Thoracic aorta (tissue), 2 donors: ENCODE data around the gene ZNRF3. TPM values are rescaled to one million over a fixed set of nuclear protein-coding genes. Genes with fewer than 3 reads are reported as not detected.
A peak's percentile ranks its signal among the peaks of the same experiment; 100 is the strongest.

ENCODE experiments used
- ATAC-seq: fragments of 150-250 bp; one replicate; pipeline ENCODE4 v1.8.0; 2017; ENCODE audit warnings: low read depth; ENCODE audit not compliant: insufficient number of reproducible peaks, low FRiP score
- DNase-seq: peaks from one replicate; pipeline ENCODE4 v3.0.0-alpha.2; 2020; ENCODE audit warnings: low spot score
- H3K27ac ChIP-seq, 2 donors: fragments of 200-600 bp; sonication (generic); 1 replicate in 1 of 2; 2 replicates in 1 of 2; pipeline ENCODE4 v1.5.1; 2016; ENCODE audit warnings: mild to moderate bottlenecking in 2 of 2, moderate library complexity in 2 of 2
- H3K27me3 ChIP-seq: fragments of 200-600 bp; sonication (generic); replicated peaks from 2 replicates; pipeline ENCODE4 v1.6.0; 2016; ENCODE audit warnings: mild to moderate bottlenecking; ENCODE audit not compliant: insufficient read depth
- H3K36me3 ChIP-seq: fragments of 200-600 bp; sonication (generic); one replicate; pipeline ENCODE4 v1.5.1; 2016
- H3K4me1 ChIP-seq, 2 donors: fragments of 200-600 bp; sonication (generic); 1 replicate in 1 of 2; 2 replicates in 1 of 2; pipeline versions ENCODE4 v1.5.1 to v1.6.0; 2016; ENCODE audit warnings: low read depth in 2 of 2, mild to moderate bottlenecking in 1 of 2; ENCODE audit not compliant: control insufficient read depth in 1 of 2
- H3K4me3 ChIP-seq: fragments of 200-600 bp; sonication (generic); 2 replicates; pipeline ENCODE4 v1.5.1; 2016; ENCODE audit warnings: mild to moderate bottlenecking
- H3K9me3 ChIP-seq: fragments of 200-600 bp; sonication (generic); 2 replicates; pipeline ENCODE4 v1.5.1; 2016
- CTCF ChIP-seq: fragments of 200-600 bp; sonication (generic); IDR thresholded peaks from one replicate; pipeline ENCODE4 v1.5.1; 2019; ENCODE audit warnings: antibody characterized with exemption
- total RNA-seq, 2 donors: library from RNA; depleted of rRNA; stranded (reverse); fragments of >200 nt; gene quantifications; one replicate each; pipeline versions ENCODE4 v1.1.0 to v1.2.3, GENCODE V29; 2016

Gene ZNRF3
- total RNA-seq, 2 donors from 2014 or later: 17.2 to 23.1 TPM

- DNase-seq (no peak), ATAC-seq (no peak)
- no peaks in the 10 kb centered on the region for H3K27me3 ChIP-seq
- H3K4me1 ChIP-seq: peaks cover 32 to 60% of the 10 kb centered on the region in 2 donors
- H3K4me3 ChIP-seq: no peak overlapping the region
- H3K27ac ChIP-seq: no peak overlapping the region
- TF ChIP-seq CTCF: no peak
- H3K9me3 ChIP-seq: no peaks in the 10 kb centered on the region
- no peaks in the 10 kb centered on the region for H3K36me3 ChIP-seq
These were observed 100.5 kb downstream of the ZNRF3 start for GRCh38 chr22:28983788-28984441.

- H3K4me3 ChIP-seq: no peak overlapping the region
- no peak for DNase-seq
- H3K4me1 ChIP-seq: peaks cover 39 to 60% of the 10 kb centered on the region in 2 donors
- H3K36me3 ChIP-seq: no peaks in the 10 kb centered on the region
- H3K9me3 ChIP-seq: no peaks in the 10 kb centered on the region
- no peak for ATAC-seq
- TF ChIP-seq CTCF: no peak
- H3K27ac ChIP-seq: no peak overlapping the region
- no peaks in the 10 kb centered on the region for H3K27me3 ChIP-seq
These were observed 101.2 kb downstream of the ZNRF3 start for GRCh38 chr22:28984482-28985158.

GRCh38 chr22:28985581-28986290 is 102.4 kb downstream of the ZNRF3 start:
- H3K9me3 ChIP-seq: no peaks in the 10 kb centered on the region
- peaks cover 34 to 60% of the 10 kb centered on the region in 2 donors for H3K4me1 ChIP-seq
- DNase-seq (no peak), ATAC-seq (no peak)
- no peak overlapping the region for H3K4me3 ChIP-seq
- no peaks in the 10 kb centered on the region for H3K27me3 ChIP-seq
- H3K27ac ChIP-seq: no peak overlapping the region
- H3K36me3 ChIP-seq: no peaks in the 10 kb centered on the region
- TF ChIP-seq CTCF: no peak

GRCh38 chr22:28986366-28986765 is 103.0 kb downstream of the ZNRF3 start:
- H3K4me3 ChIP-seq: no peak overlapping the region
- no peaks in the 10 kb centered on the region for H3K9me3 ChIP-seq
- no peaks in the 10 kb centered on the region for H3K27me3 ChIP-seq
- DNase-seq (no peak), ATAC-seq (no peak)
- no peaks in the 10 kb centered on the region for H3K36me3 ChIP-seq
- peaks cover 32 to 55% of the 10 kb centered on the region in 2 donors for H3K4me1 ChIP-seq
- no peak for TF ChIP-seq CTCF
- H3K27ac ChIP-seq: peak overlapping the region in 1 of 2 donors; percentile 59

DNA sequence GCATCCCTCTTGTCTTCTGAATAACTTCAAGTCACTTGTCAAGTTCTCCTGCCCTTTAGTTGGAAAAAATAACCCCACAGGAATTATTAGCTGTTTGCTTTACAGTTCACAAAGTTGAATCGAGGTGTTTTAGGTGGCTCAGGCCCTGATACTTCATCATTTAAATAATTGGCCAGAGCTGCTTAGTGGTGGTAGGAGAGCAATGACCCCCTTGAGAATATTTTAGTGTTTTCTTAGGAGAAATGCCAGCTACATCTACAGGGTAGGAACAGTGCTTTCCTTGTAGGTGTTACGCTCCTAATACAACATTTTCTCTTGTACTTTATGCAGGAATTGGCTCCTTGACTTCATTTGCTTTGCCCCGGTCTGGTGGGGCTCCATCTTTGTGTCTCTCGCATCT is 105.1 kb downstream of the ZNRF3 start:
- no peaks in the 10 kb centered on the region for H3K27me3 ChIP-seq
- H3K36me3 ChIP-seq: no peaks in the 10 kb centered on the region
- H3K4me1 ChIP-seq: peaks cover 28 to 63% of the 10 kb centered on the region in 2 donors
- no peak for TF ChIP-seq CTCF
- DNase-seq (no peak), ATAC-seq (no peak)
- H3K27ac ChIP-seq: peak overlapping the region; percentile 29 to 59
- no peaks in the 10 kb centered on the region for H3K9me3 ChIP-seq
- no peak overlapping the region for H3K4me3 ChIP-seq
